GM12878 (cell line): ENCODE measurements around the gene SLC12A4. TPM values are rescaled to one million over a fixed set of nuclear protein-coding genes. Genes with fewer than 3 reads are reported as not detected.

ENCODE experiments used
- BHLHE40 ChIP-seq, 2 experiments: fragments of 450-650 bp in 1 of 2; IDR thresholded peaks; 2 replicates each; pipeline ENCODE4 v1.6.1; 2011 to 2017; ENCODE audit warnings: low read depth in 2 of 2, borderline replicate concordance in 1 of 2, improper control_type of control experiment in 1 of 2, low read length in 1 of 2, mild to moderate bottlenecking in 1 of 2
- CEBPB ChIP-seq, 2 experiments: fragments of 150-350 bp in 1 of 2; IDR thresholded peaks; 2 replicates each; pipeline ENCODE4 v1.6.1; 2012 to 2014; ENCODE audit warnings: low read depth in 2 of 2, low read length in 2 of 2, borderline replicate concordance in 1 of 2, inconsistent platforms in 1 of 2
- CREM ChIP-seq: IDR thresholded peaks from 2 replicates; pipeline ENCODE4 v1.6.1; 2014; ENCODE audit warnings: antibody characterized with exemption, low read depth
- FOS ChIP-seq: IDR thresholded peaks from 3 replicates; pipeline ENCODE4 v1.6.1; 2011; ENCODE audit warnings: borderline replicate concordance; ENCODE audit not compliant: insufficient read length; ENCODE audit errors: extremely low read depth
- MYC ChIP-seq: IDR thresholded peaks from 2 replicates; pipeline ENCODE4 v1.6.1; 2011; ENCODE audit warnings: mild to moderate bottlenecking, low read length, moderate library complexity, inconsistent platforms; ENCODE audit not compliant: insufficient read depth, insufficient replicate concordance, insufficient read length, severe bottlenecking
- NFXL1 ChIP-seq: fragments of 450-650 bp; IDR thresholded peaks from 2 replicates; pipeline ENCODE4 v1.6.1; 2017; ENCODE audit warnings: antibody characterized with exemption, mild to moderate bottlenecking, borderline replicate concordance
- NFYA ChIP-seq: IDR thresholded peaks from 2 replicates; pipeline ENCODE4 v1.6.1; 2011; ENCODE audit warnings: low read depth, mild to moderate bottlenecking, low read length, improper control_type of control experiment, borderline replicate concordance
- NFYB ChIP-seq: IDR thresholded peaks from 2 replicates; pipeline ENCODE4 v1.6.1; 2011; ENCODE audit warnings: low read depth, mild to moderate bottlenecking, low read length, improper control_type of control experiment, moderate library complexity; ENCODE audit not compliant: insufficient read depth
- NRF1 ChIP-seq: conservative IDR thresholded peaks from 2 replicates; pipeline ENCODE4 v1.6.1; 2011; ENCODE audit warnings: mild to moderate bottlenecking, low read depth, low read length, improper control_type of control experiment
- PBX3 ChIP-seq: IDR thresholded peaks from 2 replicates; pipeline ENCODE4 v1.6.1; 2011; ENCODE audit warnings: mild to moderate bottlenecking, low read depth, low read length, moderate library complexity; ENCODE audit not compliant: insufficient replicate concordance
- POLR2A ChIP-seq: IDR thresholded peaks from 2 replicates; pipeline ENCODE4 v1.6.1; 2011; ENCODE audit warnings: low read depth, mild to moderate bottlenecking, low read length
- PRDM15 ChIP-seq: fragments of 450-650 bp; formaldehyde crosslinking; IDR thresholded peaks from 2 replicates; pipeline ENCODE4 v1.4.0; 2020; ENCODE audit warnings: mild to moderate bottlenecking, moderate library complexity
- RAD51 ChIP-seq: fragments of 450-650 bp; IDR thresholded peaks from 2 replicates; pipeline ENCODE4 v1.6.1; 2016; ENCODE audit warnings: moderate library complexity, mild to moderate bottlenecking, inconsistent platforms
- RUNX3 ChIP-seq: IDR thresholded peaks from 2 replicates; pipeline ENCODE4 v1.6.1; 2012; ENCODE audit warnings: low read length, inconsistent platforms
- SIN3A ChIP-seq: IDR thresholded peaks from 2 replicates; pipeline ENCODE4 v1.6.1; 2012; ENCODE audit warnings: low read depth, low read length, improper control_type of control experiment
- SIX5 ChIP-seq: IDR thresholded peaks from 2 replicates; pipeline ENCODE4 v1.6.1; 2011; ENCODE audit warnings: mild to moderate bottlenecking, low read depth, low read length, moderate library complexity; ENCODE audit not compliant: severe bottlenecking
- SP1 ChIP-seq: IDR thresholded peaks from one replicate; pipeline ENCODE4 v1.6.1; 2011; ENCODE audit warnings: low read depth, low read length
- ZNF217 ChIP-seq: fragments of 450-650 bp; IDR thresholded peaks from 2 replicates; pipeline ENCODE4 v1.6.1; 2017; ENCODE audit warnings: antibody characterized with exemption, mild to moderate bottlenecking
- ZNF592 ChIP-seq: fragments of 450-650 bp; IDR thresholded peaks from 2 replicates; pipeline ENCODE4 v1.6.1; 2017; ENCODE audit warnings: mild to moderate bottlenecking, moderate library complexity
- polyA plus RNA-seq, 11 experiments: library from polyadenylated mRNA; depleted of rRNA in 4 of 11; unstranded in 6 of 11; stranded (reverse) in 5 of 11; fragments of >200 nt; fragmentation: Nextera tagmentation in 4 of 11; fragmentation: Illumina TruSeq in 1 of 11; extraction: Ambion mirVana in 4 of 11; extraction: Trizol in 1 of 11; gene quantifications; 1 replicate in 1 of 11; 2 replicates in 10 of 11; pipeline versions ENCODE4 v1.2.1 to v1.2.3, GENCODE V29; 2011 to 2016; ENCODE audit warnings: inconsistent platforms in 2 of 11, missing spikeins in 2 of 11, low read depth in 1 of 11
- total RNA-seq, 4 experiments: library from RNA; depleted of rRNA in 3 of 4; stranded (reverse); fragments of >200 nt in 3 of 4; fragmentation: Illumina TruSeq in 1 of 4; extraction: Trizol in 1 of 4; gene quantifications; 2 replicates each; pipeline versions ENCODE4 v1.2.1 to v1.2.3, GENCODE V29; 2013 to 2021

Gene SLC12A4
- total and polyA plus RNA-seq, 10 of the 15 experiments (the other 5 are each of a cell fraction or from before 2014, with no cell fraction given) = 0.95 to 39.9 (median 14.2) TPM

- TF ChIP-seq ZNF592 (no peak), RUNX3 (peak; percentile 40; the same call in 1 of the 2 replicates), SIN3A (peak; percentile 66), NFYA (no peak), PRDM15 (no peak), POLR2A (peak; percentile 91), RAD51 (peak; percentile 91), CREM (0 out of 2 replicates have a peak, but pooled peaks have one; percentile 50), ZNF217 (no peak), SP1 (peak; percentile 59), FOS (no peak), NFXL1 (no peak), PBX3 (peak; percentile 93), NRF1 (no peak), NFYB (0 out of 2 replicates have a peak, but pooled peaks have one; percentile 10), CEBPB (IDR thresholded peaks at IDR 0.05; ENCODE audit: borderline replicate concordance in 1 of 2, low read depth in 2 of 2, low read length in 2 of 2) (no peak), BHLHE40 (IDR thresholded peaks at IDR 0.05; ENCODE audit: borderline replicate concordance in 1 of 2, low read depth in 2 of 2, low read length in 1 of 2) (no peak; a peak in 2 of 4 replicates), MYC (no peak), SIX5 (no peak)
Measured at GRCh38 chr16:67935402-67936123, 32.9 kb downstream of the SLC12A4 start (continued).
